Neural cell (in vitro differentiated cells): Measurements from ENCODE around the gene ARHGAP45. TPM values are rescaled to one million over a fixed set of nuclear protein-coding genes. Genes with fewer than 3 reads are reported as not detected.

Source experiments
- H2AFZ ChIP-seq: fragments of 200-600, 300-800 bp; sonication (generic), shearing (Covaris generic); 2 replicates; pipeline ENCODE4 v1.6.0; 2014; ENCODE audit warnings: low read depth, mild to moderate bottlenecking, antibody characterized with exemption, low read length, moderate library complexity
- H3F3A ChIP-seq: fragments of 200-600 bp; shearing (Covaris generic); 2 replicates; pipeline ENCODE4 v1.6.1; 2016; ENCODE audit warnings: mild to moderate bottlenecking, moderate library complexity, mixed read lengths, antibody characterized with exemption, low read length; ENCODE audit not compliant: insufficient read depth, poor library complexity, severe bottlenecking
- H3K27ac ChIP-seq: fragments of 200-600, 300-800 bp; sonication (generic), shearing (Covaris generic); 2 replicates; pipeline ENCODE4 v1.5.1; 2014; ENCODE audit warnings: mild to moderate bottlenecking, low read length, moderate library complexity
- H3K27me3 ChIP-seq: fragments of 300-800, 200-600 bp; sonication (generic), shearing (Covaris generic); 2 replicates; pipeline ENCODE4 v1.6.0; 2014; ENCODE audit warnings: mild to moderate bottlenecking, low read depth, low read length, moderate library complexity; ENCODE audit not compliant: insufficient read depth
- H3K36me3 ChIP-seq: fragments of 300-800, 200-600 bp; sonication (generic), shearing (Covaris generic); 2 replicates; pipeline ENCODE4 v1.5.1; 2014; ENCODE audit warnings: mild to moderate bottlenecking, antibody characterized with exemption, low read length, moderate library complexity; ENCODE audit not compliant: insufficient read depth
- H3K4me2 ChIP-seq: fragments of 300-800, 200-600 bp; sonication (generic), shearing (Covaris generic); 2 replicates; pipeline ENCODE4 v1.6.0; 2014; ENCODE audit warnings: mild to moderate bottlenecking, low read length
- H3K4me3 ChIP-seq: fragments of 300-800, 200-600 bp; sonication (generic), shearing (Covaris generic); 2 replicates; pipeline ENCODE4 v1.5.1; 2014; ENCODE audit warnings: mild to moderate bottlenecking, low read length, moderate library complexity
- H3K79me2 ChIP-seq: fragments of 200-600 bp; shearing (Covaris generic); replicated peaks from 2 replicates; pipeline ENCODE4 v1.6.0; 2014; ENCODE audit warnings: mild to moderate bottlenecking, low read length, moderate library complexity; ENCODE audit not compliant: insufficient read depth
- H3K9ac ChIP-seq: fragments of 300-800, 200-600 bp; sonication (generic), shearing (Covaris generic); 2 replicates; pipeline ENCODE4 v1.6.1; 2016; ENCODE audit warnings: mild to moderate bottlenecking, low read length, mixed read lengths
- H3K9me2 ChIP-seq: fragments of 200-600 bp; shearing (Covaris generic); 2 replicates; pipeline ENCODE4 v1.6.1; 2016; ENCODE audit warnings: mild to moderate bottlenecking, low read length, mixed read lengths; ENCODE audit not compliant: insufficient read depth
- H3K9me3 ChIP-seq: fragments of 200-600, 300-800 bp; sonication (generic), shearing (Covaris generic); 2 replicates; pipeline ENCODE4 v1.6.1; 2016; ENCODE audit warnings: mild to moderate bottlenecking, mixed run types, low read length, moderate library complexity, mixed read lengths
- H4K20me1 ChIP-seq: fragments of 200-600 bp; shearing (Covaris generic); 2 replicates; pipeline ENCODE4 v1.6.1; 2016; ENCODE audit warnings: mild to moderate bottlenecking, mixed run types; ENCODE audit not compliant: insufficient read depth
- CTCF ChIP-seq: fragments of 450-650 bp; IDR thresholded peaks from 2 replicates; pipeline ENCODE4 v1.5.1; 2014; ENCODE audit warnings: antibody characterized with exemption, mild to moderate bottlenecking, moderate library complexity; ENCODE audit not compliant: poor library complexity, severe bottlenecking
- EP300 ChIP-seq: fragments of 450-650 bp; conservative IDR thresholded peaks from 2 replicates; pipeline ENCODE4 v1.6.1; 2014; ENCODE audit warnings: antibody characterized with exemption, mild to moderate bottlenecking, moderate library complexity; ENCODE audit not compliant: poor library complexity, severe bottlenecking
- EZH2 ChIP-seq: fragments of 200-600, 300-800 bp; shearing (Covaris generic), sonication (generic); IDR thresholded peaks from 2 replicates; pipeline ENCODE4 v1.6.1; 2014; ENCODE audit warnings: antibody characterized with exemption, low read length, borderline replicate concordance, mild to moderate bottlenecking; ENCODE audit not compliant: insufficient read depth, poor library complexity, severe bottlenecking
- MXI1 ChIP-seq: fragments of 450-650 bp; conservative IDR thresholded peaks from 2 replicates; pipeline ENCODE4 v1.6.1; 2014; ENCODE audit warnings: antibody characterized with exemption, mild to moderate bottlenecking; ENCODE audit not compliant: poor library complexity, severe bottlenecking
- POLR2AphosphoS5 ChIP-seq: IDR thresholded peaks from 2 replicates; pipeline ENCODE4 v1.6.1; 2012
- RAD21 ChIP-seq: fragments of 450-650 bp; conservative IDR thresholded peaks from 2 replicates; pipeline ENCODE4 v1.6.1; 2014; ENCODE audit warnings: antibody characterized with exemption, mild to moderate bottlenecking, moderate library complexity
- SMC3 ChIP-seq: fragments of 450-650 bp; conservative IDR thresholded peaks from 2 replicates; pipeline ENCODE4 v1.6.1; 2014; ENCODE audit warnings: antibody characterized with exemption, mild to moderate bottlenecking, moderate library complexity; ENCODE audit not compliant: poor library complexity
- TAF1 ChIP-seq: IDR thresholded peaks from 2 replicates; pipeline ENCODE4 v1.6.1; 2012; ENCODE audit warnings: low read depth
- polyA plus RNA-seq: library from polyadenylated mRNA; depleted of rRNA; stranded (reverse); fragments of >200 nt; gene quantifications from 2 replicates; pipeline ENCODE4 v1.2.3, GENCODE V29; 2014
- TF ChIP-seq, protein P1 (sequence below): IDR thresholded peaks from 2 replicates; pipeline ENCODE4 v1.6.1; 2012; ENCODE audit warnings: borderline replicate concordance

The ARHGAP45 gene
- polyA plus RNA-seq, 1 donor from 2014 or later: 3.3 TPM

GRCh38 chr19:1130771-1131717, 64.1 kb downstream of the ARHGAP45 start:
- Histone ChIP-seq H3K27ac (no peak overlapping the region), H3K4me3 (no peak overlapping the region), H4K20me1 (no peaks in the 10 kb centered on the region), H3F3A (no peaks in the 10 kb centered on the region), H3K4me2 (no peak overlapping the region), H3K79me2 (no peaks in the 10 kb centered on the region), H3K9ac (no peak overlapping the region), H3K27me3 (no peaks in the 10 kb centered on the region), H3K9me2 (no peaks in the 10 kb centered on the region), H3K9me3 (no peaks in the 10 kb centered on the region), H2AFZ (no peak overlapping the region), H3K36me3 (no peaks in the 10 kb centered on the region)
- TF ChIP-seq MXI1: no peak
- TF ChIP-seq EP300: no peak
- TF ChIP-seq, protein P1, sequence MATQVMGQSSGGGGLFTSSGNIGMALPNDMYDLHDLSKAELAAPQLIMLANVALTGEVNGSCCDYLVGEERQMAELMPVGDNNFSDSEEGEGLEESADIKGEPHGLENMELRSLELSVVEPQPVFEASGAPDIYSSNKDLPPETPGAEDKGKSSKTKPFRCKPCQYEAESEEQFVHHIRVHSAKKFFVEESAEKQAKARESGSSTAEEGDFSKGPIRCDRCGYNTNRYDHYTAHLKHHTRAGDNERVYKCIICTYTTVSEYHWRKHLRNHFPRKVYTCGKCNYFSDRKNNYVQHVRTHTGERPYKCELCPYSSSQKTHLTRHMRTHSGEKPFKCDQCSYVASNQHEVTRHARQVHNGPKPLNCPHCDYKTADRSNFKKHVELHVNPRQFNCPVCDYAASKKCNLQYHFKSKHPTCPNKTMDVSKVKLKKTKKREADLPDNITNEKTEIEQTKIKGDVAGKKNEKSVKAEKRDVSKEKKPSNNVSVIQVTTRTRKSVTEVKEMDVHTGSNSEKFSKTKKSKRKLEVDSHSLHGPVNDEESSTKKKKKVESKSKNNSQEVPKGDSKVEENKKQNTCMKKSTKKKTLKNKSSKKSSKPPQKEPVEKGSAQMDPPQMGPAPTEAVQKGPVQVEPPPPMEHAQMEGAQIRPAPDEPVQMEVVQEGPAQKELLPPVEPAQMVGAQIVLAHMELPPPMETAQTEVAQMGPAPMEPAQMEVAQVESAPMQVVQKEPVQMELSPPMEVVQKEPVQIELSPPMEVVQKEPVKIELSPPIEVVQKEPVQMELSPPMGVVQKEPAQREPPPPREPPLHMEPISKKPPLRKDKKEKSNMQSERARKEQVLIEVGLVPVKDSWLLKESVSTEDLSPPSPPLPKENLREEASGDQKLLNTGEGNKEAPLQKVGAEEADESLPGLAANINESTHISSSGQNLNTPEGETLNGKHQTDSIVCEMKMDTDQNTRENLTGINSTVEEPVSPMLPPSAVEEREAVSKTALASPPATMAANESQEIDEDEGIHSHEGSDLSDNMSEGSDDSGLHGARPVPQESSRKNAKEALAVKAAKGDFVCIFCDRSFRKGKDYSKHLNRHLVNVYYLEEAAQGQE: no peak
- no peak for TF ChIP-seq POLR2AphosphoS5
- TF ChIP-seq TAF1: no peak

DNA sequence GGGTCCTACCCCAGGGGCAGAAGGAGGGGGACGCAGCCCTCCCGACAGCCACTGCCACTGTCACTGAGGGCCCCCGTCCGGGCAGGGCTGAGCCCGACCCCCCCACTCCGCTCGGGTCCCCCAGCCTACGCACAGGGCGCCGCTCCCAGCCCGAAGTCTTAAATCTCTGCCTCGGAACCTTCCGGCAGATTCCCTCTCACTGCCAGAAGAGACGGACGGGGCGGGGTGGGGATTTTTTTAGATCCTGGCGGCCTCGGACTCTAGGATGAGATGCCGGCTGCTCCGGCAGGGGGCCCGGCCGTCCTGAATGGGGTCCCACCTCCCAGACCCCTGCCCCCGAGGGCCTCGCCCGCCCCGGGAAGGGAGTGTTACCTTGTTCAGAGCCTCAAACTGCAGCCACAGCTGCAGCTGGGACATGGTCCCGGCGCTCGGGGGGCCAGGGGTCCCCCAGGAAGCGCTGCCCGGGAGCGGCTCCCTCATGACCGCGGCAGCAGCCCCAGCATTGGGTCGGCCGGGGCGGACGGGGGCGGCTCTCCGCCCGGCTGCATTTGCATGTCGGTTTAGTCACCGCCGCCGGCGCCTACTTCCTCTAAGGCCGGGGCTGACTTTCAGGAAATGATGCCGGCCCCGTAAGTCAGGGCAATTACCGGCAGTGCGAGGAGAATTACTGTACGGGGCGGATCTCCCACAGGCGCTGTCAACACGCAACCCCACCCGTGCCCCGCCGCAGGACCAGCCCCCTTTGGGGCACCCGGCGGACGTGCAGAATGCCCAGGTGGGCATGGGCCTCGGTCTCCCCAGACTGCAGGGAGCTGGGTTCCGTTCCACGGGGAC, 65.0 kb downstream of the ARHGAP45 start:
- H3K9me3 ChIP-seq: no peaks in the 10 kb centered on the region
- H2AFZ ChIP-seq: no peak overlapping the region
- H3K9ac ChIP-seq: no peak overlapping the region
- no peaks in the 10 kb centered on the region for H3K9me2 ChIP-seq
- H3K4me3 ChIP-seq: no peak overlapping the region
- no peak overlapping the region for H3K27ac ChIP-seq
- no peaks in the 10 kb centered on the region for H3F3A ChIP-seq
- no peaks in the 10 kb centered on the region for H3K79me2 ChIP-seq
- TF ChIP-seq EZH2 (no peak), EP300 (no peak), RAD21 (no peak), CTCF (no peak), TAF1 (no peak), SMC3 (no peak), POLR2AphosphoS5 (no peak), MXI1 (no peak)
- TF ChIP-seq, protein P1: no peak
- H3K4me2 ChIP-seq: no peak overlapping the region
- H3K36me3 ChIP-seq: no peaks in the 10 kb centered on the region
- no peaks in the 10 kb centered on the region for H4K20me1 ChIP-seq
- no peaks in the 10 kb centered on the region for H3K27me3 ChIP-seq
